GM18951 (cell line): ENCODE results near the gene TAF4.
"Not testable (repeated sequence)": the region's sequence is repeated elsewhere in the genome, so short reads cannot be mapped to it uniquely, and the experiment has no call there.

ENCODE experiments used
- POLR2A ChIP-seq: IDR thresholded peaks from 4 replicates; pipeline ENCODE4 v1.6.1; 2011; ENCODE audit warnings: mild to moderate bottlenecking; ENCODE audit not compliant: insufficient read length, insufficient read depth; ENCODE audit errors: extremely low read depth
- in situ Hi-C: fragments of 300-500 bp; cut with MboI; formaldehyde crosslinking; loops from one replicate; pipeline ENCODE4 v1.12.0; 2022; ENCODE audit warnings: low sequenced_read_pairs, mixed read lengths, inconsistent platforms; ENCODE audit not compliant: unreplicated experiment

Gene TAF4

GRCh38 chr20:62088258-62089127, 22.8 kb upstream of the TAF4 start:
- in situ Hi-C loops: no loop called here
- no peak for TF ChIP-seq POLR2A

- in situ Hi-C loops: no loop called here
- no peak for TF ChIP-seq POLR2A
Observed at GRCh38 chr20:62087632-62088031, 22.0 kb upstream of the TAF4 start.

- TF ChIP-seq POLR2A: no peak
- in situ Hi-C loops: no loop called here
Observed at GRCh38 chr20:62087227-62087626, 21.5 kb upstream of the TAF4 start.

- in situ Hi-C loops: no loop called here
- TF ChIP-seq POLR2A: no peak
Observed at GRCh38 chr20:62085206-62085605, 19.5 kb upstream of the TAF4 start.

- in situ Hi-C loops: not testable (repeated sequence)
Observed at GRCh38 chr20:62084224-62084623, 18.5 kb upstream of the TAF4 start.

GRCh38 chr20:62083312-62083711, 17.6 kb upstream of the TAF4 start:
- in situ Hi-C loops: no loop called here
- no peak for TF ChIP-seq POLR2A

- TF ChIP-seq POLR2A: no peak
- in situ Hi-C loops: no loop called here
Observed at GRCh38 chr20:62080249-62080990, 14.7 kb upstream of the TAF4 start.

- no peak for TF ChIP-seq POLR2A
- in situ Hi-C loops: no loop called here
Observed at GRCh38 chr20:62079166-62079565, 13.5 kb upstream of the TAF4 start.

GRCh38 chr20:62073323-62073722, 7.6 kb upstream of the TAF4 start:
- in situ Hi-C loops: no loop called here
- no peak for TF ChIP-seq POLR2A

- in situ Hi-C loops: not testable (repeated sequence)
Observed at GRCh38 chr20:62071669-62072430, 6.2 kb upstream of the TAF4 start.

- no peak for TF ChIP-seq POLR2A
- in situ Hi-C loops: no loop called here
Observed at GRCh38 chr20:62069741-62070216, 4.1 kb upstream of the TAF4 start.

- no peak for TF ChIP-seq POLR2A
- in situ Hi-C loops: no loop called here
Observed at GRCh38 chr20:62068997-62069396, 3.3 kb upstream of the TAF4 start.

- in situ Hi-C loops: no loop called here
Observed at GRCh38 chr20:62067547-62068260, 2.0 kb upstream of the TAF4 start.

More at GRCh38 chr20:62067547-62068260, 2.0 kb upstream of the TAF4 start:
- no peak for TF ChIP-seq POLR2A
